Neutrophil (primary cell): Measurements from ENCODE around the gene UBAC1.
"Not testable (repeated sequence)": the region's sequence is repeated elsewhere in the genome, so short reads cannot be mapped to it uniquely, and the experiment has no call there.

Experiments
- H3K27ac ChIP-seq: fragments of 200-600 bp; sonication (generic); 2 replicates; pipeline ENCODE4 v1.5.1; 2016; ENCODE audit warnings: mild to moderate bottlenecking, moderate library complexity
- H3K27me3 ChIP-seq: fragments of 200-600 bp; sonication (generic); 2 replicates; pipeline ENCODE4 v1.6.0; 2016; ENCODE audit warnings: mild to moderate bottlenecking
- H3K36me3 ChIP-seq: fragments of 200-600 bp; sonication (generic); 2 replicates; pipeline ENCODE4 v1.5.1; 2017
- H3K4me1 ChIP-seq, 2 experiments: fragments of 200-600 bp in 1 of 2; sonication (generic) in 1 of 2; 1 replicate in 1 of 2; 2 replicates in 1 of 2; pipeline versions ENCODE4 v1.5.1 to v1.6.1; 2013 to 2016; ENCODE audit warnings: low read depth in 1 of 2, low read length in 1 of 2, mild to moderate bottlenecking in 1 of 2, moderate library complexity in 1 of 2; ENCODE audit not compliant: control insufficient read depth in 1 of 2, insufficient read depth in 1 of 2
- H3K4me3 ChIP-seq, 2 experiments: fragments of 200-600 bp in 1 of 2; sonication (generic) in 1 of 2; 1 replicate in 1 of 2; 2 replicates in 1 of 2; pipeline ENCODE4 v1.5.1; 2013 to 2016; ENCODE audit warnings: low read depth in 1 of 2, low read length in 1 of 2, mild to moderate bottlenecking in 1 of 2, moderate library complexity in 1 of 2
- H3K9me3 ChIP-seq: fragments of 200-600 bp; sonication (generic); 2 replicates; pipeline ENCODE4 v1.5.1; 2016
- CTCF ChIP-seq: fragments of 200-600 bp; sonication (generic); IDR thresholded peaks from 2 replicates; pipeline ENCODE4 v1.5.1; 2016; ENCODE audit warnings: antibody characterized with exemption

The UBAC1 gene

DNA sequence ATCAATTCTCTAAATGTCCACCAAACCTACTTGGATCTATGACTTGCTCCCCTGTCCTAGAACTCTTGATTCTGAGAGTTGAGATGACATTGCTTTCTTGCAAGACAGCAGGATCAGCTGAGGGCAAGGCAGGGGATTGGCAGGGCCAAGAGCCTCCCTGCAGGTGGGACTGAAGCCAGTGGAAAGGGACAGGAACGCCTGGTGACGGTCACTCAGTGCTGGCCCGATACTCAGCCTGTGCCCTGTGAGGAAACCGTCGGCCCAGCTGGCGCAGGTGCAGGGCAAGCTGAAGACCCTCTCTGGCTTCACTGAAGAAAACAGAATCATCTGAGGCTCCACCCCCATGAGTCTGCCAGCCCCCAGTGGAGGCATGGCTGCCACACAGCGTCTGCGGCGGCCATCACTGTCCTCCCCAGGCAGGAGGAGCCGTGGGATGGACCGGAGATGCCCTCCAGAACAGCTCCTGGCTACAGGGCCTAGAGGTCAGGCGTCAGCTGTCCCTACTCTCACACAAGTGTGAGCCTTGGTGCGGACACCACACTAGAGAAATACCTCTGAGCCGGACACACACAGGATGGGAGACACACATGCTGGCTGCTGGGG, 14.7 kb downstream of the UBAC1 start:
- Histone ChIP-seq H3K9me3 (no peaks in the 10 kb centered on the region), H3K36me3 (peaks cover 92% of the 10 kb centered on the region)

DNA sequence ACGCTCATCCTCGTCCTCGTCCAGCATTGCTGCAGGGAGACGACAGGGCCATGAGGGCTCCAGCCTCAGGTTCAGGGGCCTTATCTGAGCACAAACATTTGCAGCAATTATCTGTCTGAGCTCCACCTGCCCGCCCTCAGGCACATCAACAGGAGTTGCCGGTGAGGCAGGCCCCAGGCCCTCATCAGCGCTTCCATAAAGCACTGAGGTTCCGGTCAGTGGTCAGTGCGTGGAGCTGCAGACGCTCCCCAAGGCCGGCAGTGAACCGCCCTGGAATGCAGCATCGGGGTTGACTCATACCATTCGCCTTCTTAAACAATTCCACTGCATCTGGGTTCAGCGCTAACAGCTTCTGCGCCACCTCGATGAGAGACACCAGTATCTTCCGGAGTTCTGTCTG, 15.2 kb downstream of the UBAC1 start:
- Histone ChIP-seq H3K4me3 (no peak overlapping the region), H3K27ac (no peak overlapping the region)
- no peak for TF ChIP-seq CTCF

More for the DNA sequence above, 14.7 kb downstream of the UBAC1 start:
- H3K4me3 ChIP-seq: no peak overlapping the region
- H3K27me3 ChIP-seq: no peaks in the 10 kb centered on the region
- no peak for TF ChIP-seq CTCF
- H3K27ac ChIP-seq: no peak overlapping the region
- no peaks in the 10 kb centered on the region for H3K4me1 ChIP-seq

DNA sequence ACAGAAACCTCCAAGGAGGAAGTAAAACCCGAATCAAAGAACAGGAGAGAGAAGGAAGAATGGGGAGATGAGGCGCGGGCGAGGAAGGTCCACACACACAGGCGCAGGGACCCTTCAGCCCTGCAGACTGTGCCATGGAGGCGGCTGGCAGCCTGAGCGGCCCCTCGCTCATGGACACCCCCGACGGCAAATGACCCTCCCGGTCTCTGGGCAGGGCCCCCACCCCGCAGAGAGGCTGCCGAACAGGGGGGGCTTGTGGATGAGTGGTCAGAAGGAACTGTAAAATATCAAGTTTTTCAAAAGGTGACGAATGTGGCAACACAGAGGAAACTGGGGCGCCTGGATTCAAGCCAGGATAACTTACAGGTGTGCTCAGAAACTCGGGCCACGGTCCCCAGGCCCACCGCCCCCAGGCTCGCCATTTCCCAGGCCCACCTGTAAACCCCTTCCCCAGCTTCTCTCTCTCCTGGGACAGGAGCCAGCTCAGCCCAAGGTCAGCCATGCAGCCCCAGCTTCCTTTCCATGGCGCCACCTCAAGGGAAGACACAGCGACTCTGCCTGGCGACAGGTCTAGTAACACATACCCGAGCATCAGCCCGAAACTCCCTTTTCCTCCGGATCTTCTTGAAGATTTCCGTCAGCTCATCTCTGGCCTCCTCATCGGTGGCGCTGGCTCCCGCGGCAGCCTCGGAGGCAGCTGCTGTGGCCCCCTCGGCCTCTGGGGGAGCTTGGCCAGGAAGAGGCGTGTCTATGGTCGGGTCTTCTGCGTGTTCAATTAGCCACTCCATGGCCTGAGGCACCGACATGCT, 16.5 kb downstream of the UBAC1 start:
- H3K27ac ChIP-seq: no peak overlapping the region
- H3K36me3 ChIP-seq: peaks cover 84% of the 10 kb centered on the region
- H3K4me1 ChIP-seq: no peaks in the 10 kb centered on the region
- TF ChIP-seq CTCF: no peak
- no peaks in the 10 kb centered on the region for H3K9me3 ChIP-seq
- H3K27me3 ChIP-seq: no peaks in the 10 kb centered on the region
- no peak overlapping the region for H3K4me3 ChIP-seq

More for the DNA sequence above, 15.2 kb downstream of the UBAC1 start:
- Histone ChIP-seq H3K4me1 (no peaks in the 10 kb centered on the region), H3K27me3 (no peaks in the 10 kb centered on the region), H3K9me3 (no peaks in the 10 kb centered on the region), H3K36me3 (peaks cover 89% of the 10 kb centered on the region)

GRCh38 chr9:135943604-135944003, 17.6 kb downstream of the UBAC1 start:
- not testable (repeated sequence) for H3K27me3 ChIP-seq, H3K4me1 ChIP-seq, H3K9me3 ChIP-seq, H3K4me3 ChIP-seq, H3K27ac ChIP-seq
- peaks cover 86% of the 10 kb centered on the region for H3K36me3 ChIP-seq

- peaks cover 85% of the 10 kb centered on the region for H3K36me3 ChIP-seq
- no peaks in the 10 kb centered on the region for H3K9me3 ChIP-seq
- no peak overlapping the region for H3K27ac ChIP-seq
- no peak for TF ChIP-seq CTCF
- no peaks in the 10 kb centered on the region for H3K4me1 ChIP-seq
- no peaks in the 10 kb centered on the region for H3K27me3 ChIP-seq
- no peak overlapping the region for H3K4me3 ChIP-seq
Observed at GRCh38 chr9:135941288-135941995, 19.7 kb downstream of the UBAC1 start.
